PC-9 (cell line): Measurements from ENCODE around the gene BCR. TPM values are rescaled to one million over a fixed set of nuclear protein-coding genes. Genes with fewer than 3 reads are reported as not detected.
A peak's percentile ranks its signal among the peaks of the same experiment; 100 is the strongest.

ENCODE experiments used
- BruUV-seq: library from RNA; stranded (reverse); fragments of 400-500 nt; replicated peaks from 2 replicates; lab custom pipeline; 2021; lab: Mats Ljungman, UMichigan
- CTCF ChIA-PET: fragments of 300-600 bp; sonication (Branson Sonifier 250); formaldehyde crosslinking; loops from one replicate; lab custom pipeline; 2022; ENCODE audit warnings: antibody characterized with exemption; lab: Charles Lee
- POLR2A ChIA-PET: fragments of 300-600 bp; sonication (Branson Sonifier 250); formaldehyde crosslinking; loops from one replicate; lab custom pipeline; 2022; ENCODE audit warnings: antibody characterized with exemption; ENCODE audit not compliant: unreplicated experiment; lab: Charles Lee
- DNase-seq, 2 experiments: peaks; one replicate each; pipeline versions ENCODE4 v3.0.0 to v3.0.0-alpha.2; 2015 to 2022; ENCODE audit warnings: mixed read lengths in 1 of 2
- H2AFZ ChIP-seq: fragments of 200-600 bp; sonication (generic); 2 replicates; pipeline ENCODE4 v1.8.1; 2017; ENCODE audit warnings: antibody characterized with exemption
- H3F3A ChIP-seq: fragments of 200-600 bp; sonication (generic); 2 replicates; pipeline ENCODE4 v1.8.1; 2017; ENCODE audit warnings: antibody characterized with exemption, mild to moderate bottlenecking, low read depth; ENCODE audit not compliant: insufficient read depth
- H3K27ac ChIP-seq: fragments of 200-600 bp; sonication (generic); 2 replicates; pipeline ENCODE4 v1.6.1; 2016; ENCODE audit warnings: mixed run types
- H3K27me3 ChIP-seq: fragments of 200-600 bp; sonication (generic); 2 replicates; pipeline ENCODE4 v1.6.1; 2016; ENCODE audit warnings: low read depth, mixed run types; ENCODE audit not compliant: insufficient read depth
- H3K36me3 ChIP-seq: fragments of 200-600 bp; sonication (generic); 2 replicates; pipeline ENCODE4 v1.6.1; 2016; ENCODE audit warnings: low read depth, mixed run types
- H3K4me1 ChIP-seq: fragments of 200-600 bp; sonication (generic); replicated peaks from 2 replicates; pipeline ENCODE4 v1.6.1; 2016; ENCODE audit warnings: mixed run types; ENCODE audit not compliant: insufficient read depth
- H3K4me2 ChIP-seq: fragments of 200-600 bp; sonication (generic); 2 replicates; pipeline ENCODE4 v1.6.1; 2017; ENCODE audit warnings: mixed run types
- H3K4me3 ChIP-seq: fragments of 200-600 bp; sonication (generic); 2 replicates; pipeline ENCODE4 v1.6.1; 2016; ENCODE audit warnings: mixed run types
- H3K79me2 ChIP-seq: fragments of 200-600 bp; sonication (generic); 2 replicates; pipeline ENCODE4 v1.6.1; 2017; ENCODE audit warnings: low read depth, mixed run types
- H3K9me2 ChIP-seq: fragments of 200-600 bp; sonication (generic); 2 replicates; pipeline ENCODE4 v1.8.1; 2017; ENCODE audit warnings: mild to moderate bottlenecking; ENCODE audit not compliant: insufficient read depth
- H3K9me3 ChIP-seq: fragments of 200-600 bp; sonication (generic); 2 replicates; pipeline ENCODE4 v1.8.1; 2016; ENCODE audit warnings: low read depth; ENCODE audit not compliant: insufficient read depth
- H4K20me1 ChIP-seq: fragments of 200-600 bp; sonication (generic); 2 replicates; pipeline ENCODE4 v1.8.1; 2017; ENCODE audit not compliant: insufficient read depth
- CTCF ChIP-seq: fragments of 200-600 bp; sonication (generic); conservative IDR thresholded peaks from 2 replicates; pipeline ENCODE4 v1.6.1; 2017; ENCODE audit warnings: mixed run types, antibody characterized with exemption, mild to moderate bottlenecking, moderate library complexity
- EZH2 ChIP-seq: fragments of 200-600 bp; sonication (generic); IDR thresholded peaks from 2 replicates; pipeline ENCODE4 v1.8.0; 2017; ENCODE audit warnings: antibody characterized with exemption, low read depth
- intact Hi-C: fragments of 100-400 bp; cut with micrococcal nuclease; formaldehyde crosslinking; loops from one replicate; pipeline ENCODE4 v1.10.0; 2022; ENCODE audit not compliant: unreplicated experiment
- total RNA-seq: library from RNA; stranded (reverse); gene quantifications from 2 replicates; pipeline ENCODE4 v1.2.3, GENCODE V29; 2021

Gene BCR
- total RNA-seq, 1 experiment from 2014 or later, result 47.8 TPM

GRCh38 chr22:23183061-23183698 lies 2.9 kb downstream of the BCR start:
- Histone ChIP-seq H3K79me2 (peaks cover 70% of the 10 kb centered on the region), H3K9me3 (no peaks in the 10 kb centered on the region), H3K36me3 (peaks cover 5% of the 10 kb centered on the region; the same call in 1 of the 2 replicates), H3F3A (peaks cover 29% of the 10 kb centered on the region), H3K4me3 (peak overlapping the region; percentile 62), H3K9me2 (no peaks in the 10 kb centered on the region), H4K20me1 (peaks cover 52% of the 10 kb centered on the region), H3K4me1 (peaks cover 32% of the 10 kb centered on the region), H2AFZ (no peak overlapping the region), H3K4me2 (peak overlapping the region; percentile 99), H3K27me3 (no peaks in the 10 kb centered on the region), H3K27ac (peak overlapping the region; percentile 65)
- DNase-seq, result peak; percentile 64 to 71
- TF ChIP-seq EZH2 (no peak), CTCF (no peak)
- ChIA-PET POLR2A (interaction anchor here (0.7 kb wide), 1 partner anchor 99 kb away, joined by 6 read pairs; no protein-coding TSS in a partner anchor), CTCF (interaction anchor here (0.6 kb wide), 1 partner anchor 19 kb away, joined by 3 read pairs; no protein-coding TSS in a partner anchor)
- intact Hi-C loops, result loop anchor here (2.0 to 5.0 kb wide), 3 partner anchors 36 to 79 kb away; no protein-coding TSS in a partner anchor
- BruUV-seq, result no TSS peak

GRCh38 chr22:23184100-23184763 lies 3.9 kb downstream of the BCR start:
- H3K36me3 ChIP-seq, result peaks cover 5% of the 10 kb centered on the region; the same call in 1 of the 2 replicates
- TF ChIP-seq EZH2 (no peak), CTCF (no peak)
- ChIA-PET POLR2A (no interaction called here), CTCF (interaction anchor here (0.6 kb wide), 1 partner anchor 18 kb away, joined by 3 read pairs; no protein-coding TSS in a partner anchor)
- no peak overlapping the region for H2AFZ ChIP-seq
- no peaks in the 10 kb centered on the region for H3K27me3 ChIP-seq
- peak overlapping the region; percentile 62; the same call in 1 of the 2 replicates for H3K4me3 ChIP-seq
- DNase-seq, result no peak
- peaks cover 81% of the 10 kb centered on the region for H3K79me2 ChIP-seq
- no peaks in the 10 kb centered on the region for H3K9me3 ChIP-seq
- peaks cover 22% of the 10 kb centered on the region for H3F3A ChIP-seq
- H3K27ac ChIP-seq, result no peak overlapping the region
- BruUV-seq, result no TSS peak
- H3K9me2 ChIP-seq, result no peaks in the 10 kb centered on the region
- H3K4me1 ChIP-seq, result peaks cover 33% of the 10 kb centered on the region
- peak overlapping the region; percentile 99 for H3K4me2 ChIP-seq
- intact Hi-C loops, result loop anchor here (5.0 kb wide), 2 partner anchors 63 to 78 kb away; no protein-coding TSS in a partner anchor
- H4K20me1 ChIP-seq, result peaks cover 52% of the 10 kb centered on the region

- no peak for TF ChIP-seq CTCF
- TF ChIP-seq EZH2, result no peak
- Histone ChIP-seq H3F3A (peaks cover 17% of the 10 kb centered on the region; the same call in 1 of the 2 replicates), H3K4me1 (peaks cover 33% of the 10 kb centered on the region), H4K20me1 (peaks cover 52% of the 10 kb centered on the region), H3K27me3 (no peaks in the 10 kb centered on the region), H3K4me3 (peak overlapping the region; percentile 62; the same call in 1 of the 2 replicates), H3K4me2 (peak overlapping the region; percentile 99), H3K79me2 (peaks cover 86% of the 10 kb centered on the region), H3K9me2 (no peaks in the 10 kb centered on the region), H3K9me3 (no peaks in the 10 kb centered on the region), H3K27ac (no peak overlapping the region), H2AFZ (no peak overlapping the region), H3K36me3 (peaks cover 5% of the 10 kb centered on the region; the same call in 1 of the 2 replicates)
- POLR2A ChIA-PET, result no interaction called here
- CTCF ChIA-PET, result no interaction called here
- no TSS peak for BruUV-seq
- no peak for DNase-seq
- intact Hi-C loops, result loop anchor here (5.0 kb wide), 2 partner anchors 63 to 78 kb away; no protein-coding TSS in a partner anchor
These were observed 4.4 kb downstream of the BCR start for GRCh38 chr22:23184764-23185113.
